H9 (cell line): ENCODE measurements around the gene ZNF791. TPM values are rescaled to one million over a fixed set of nuclear protein-coding genes. Genes with fewer than 3 reads are reported as not detected.
A peak's percentile ranks its signal among the peaks of the same experiment; 100 is the strongest.

Experiments
- DNase-seq: peaks from one replicate; pipeline ENCODE4 v3.0.0-alpha.2; 2017
- H2AFZ ChIP-seq: one replicate; pipeline ENCODE4 v1.6.1; 2013; ENCODE audit warnings: mild to moderate bottlenecking, low read length, control low read depth, moderate library complexity
- H2AK5ac ChIP-seq: 2 replicates; pipeline ENCODE4 v1.6.1; 2013; ENCODE audit warnings: low read length, control low read depth, mixed read lengths; ENCODE audit not compliant: insufficient read length
- H2BK120ac ChIP-seq: one replicate; pipeline ENCODE4 v1.6.1; 2013; ENCODE audit warnings: low read depth, mild to moderate bottlenecking, low read length, control low read depth, inconsistent platforms; ENCODE audit not compliant: poor library complexity, severe bottlenecking
- H2BK12ac ChIP-seq: 2 replicates; pipeline ENCODE4 v1.6.1; 2013; ENCODE audit warnings: low read length, control low read depth, mixed read lengths, low read depth; ENCODE audit not compliant: insufficient read length
- H2BK15ac ChIP-seq: 2 replicates; pipeline ENCODE4 v1.6.1; 2013; ENCODE audit warnings: low read depth, low read length, control low read depth
- H2BK20ac ChIP-seq: one replicate; pipeline ENCODE4 v1.6.1; 2013; ENCODE audit warnings: low read depth, mild to moderate bottlenecking, low read length, control low read depth, inconsistent platforms; ENCODE audit not compliant: poor library complexity, severe bottlenecking
- H2BK5ac ChIP-seq: 2 replicates; pipeline ENCODE4 v1.6.1; 2013; ENCODE audit warnings: low read length, control low read depth, mixed read lengths; ENCODE audit not compliant: insufficient read length
- H3K14ac ChIP-seq: 2 replicates; pipeline ENCODE4 v1.6.1; 2013; ENCODE audit warnings: low read length, control low read depth; ENCODE audit not compliant: insufficient read depth
- H3K18ac ChIP-seq: 2 replicates; pipeline ENCODE4 v1.6.1; 2013; ENCODE audit warnings: low read depth, mild to moderate bottlenecking, mixed read lengths, low read length, control low read depth; ENCODE audit not compliant: insufficient read length
- H3K23ac ChIP-seq: 2 replicates; pipeline ENCODE4 v1.6.1; 2013; ENCODE audit warnings: low read length, control low read depth, mixed read lengths, low read depth; ENCODE audit not compliant: insufficient read length
- H3K23me2 ChIP-seq: 2 replicates; pipeline ENCODE4 v1.6.1; 2013; ENCODE audit warnings: low read depth, mild to moderate bottlenecking, mixed read lengths, low read length, control low read depth; ENCODE audit not compliant: insufficient read length, poor library complexity, severe bottlenecking
- H3K27ac ChIP-seq: 2 replicates; pipeline ENCODE4 v1.5.1; 2013; ENCODE audit warnings: low read length, control low read depth, mixed read lengths, low read depth; ENCODE audit not compliant: insufficient read length
- H3K27me3 ChIP-seq: 2 replicates; pipeline ENCODE4 v1.6.1; 2013; ENCODE audit warnings: low read length, control low read depth, inconsistent platforms; ENCODE audit not compliant: insufficient read depth
- H3K4ac ChIP-seq: 2 replicates; pipeline ENCODE4 v1.6.1; 2013; ENCODE audit warnings: low read depth, mild to moderate bottlenecking, control low read depth, inconsistent platforms, low read length, moderate library complexity
- H3K4me1 ChIP-seq: 2 replicates; pipeline ENCODE4 v1.6.1; 2013; ENCODE audit warnings: low read length, control low read depth, inconsistent platforms; ENCODE audit not compliant: insufficient read depth
- H3K4me2 ChIP-seq: 2 replicates; pipeline ENCODE4 v1.6.1; 2013; ENCODE audit warnings: low read length, control low read depth, mixed read lengths; ENCODE audit not compliant: insufficient read length, insufficient read depth
- H3K56ac ChIP-seq: 2 replicates; pipeline ENCODE4 v1.6.1; 2013; ENCODE audit warnings: low read depth, mild to moderate bottlenecking, mixed read lengths, low read length, control low read depth; ENCODE audit not compliant: insufficient read length
- H3K79me1 ChIP-seq: 2 replicates; pipeline ENCODE4 v1.6.1; 2013; ENCODE audit warnings: low read depth, mild to moderate bottlenecking, moderate library complexity, low read length, control low read depth, inconsistent platforms; ENCODE audit not compliant: insufficient read depth, poor library complexity, severe bottlenecking
- H3K79me2 ChIP-seq: 2 replicates; pipeline ENCODE4 v1.6.1; 2013; ENCODE audit warnings: low read length, control low read depth, inconsistent platforms; ENCODE audit not compliant: insufficient read depth
- H3K9ac ChIP-seq: 2 replicates; pipeline ENCODE4 v1.6.1; 2013; ENCODE audit warnings: low read length, control low read depth, mixed read lengths; ENCODE audit not compliant: insufficient read length; ENCODE audit errors: extremely low read depth
- H3K9me3 ChIP-seq: one replicate; pipeline ENCODE4 v1.6.1; 2013; ENCODE audit warnings: low read depth, low read length, inconsistent platforms; ENCODE audit not compliant: control insufficient read depth
- H3T11ph ChIP-seq: one replicate; pipeline ENCODE4 v1.6.1; 2013; ENCODE audit warnings: mild to moderate bottlenecking, low read length, control low read depth, inconsistent platforms
- H4K20me1 ChIP-seq: one replicate; pipeline ENCODE4 v1.6.1; 2013; ENCODE audit not compliant: control insufficient read depth, insufficient read length, insufficient read depth
- H4K5ac ChIP-seq: 2 replicates; pipeline ENCODE4 v1.6.1; 2013; ENCODE audit warnings: low read depth, mild to moderate bottlenecking, mixed read lengths, low read length, control low read depth; ENCODE audit not compliant: insufficient read length
- H4K8ac ChIP-seq: replicated peaks from 2 replicates; pipeline ENCODE4 v1.6.1; 2013; ENCODE audit warnings: low read length, control low read depth, mixed read lengths, low read depth; ENCODE audit not compliant: insufficient read length
- H4K91ac ChIP-seq: 2 replicates; pipeline ENCODE4 v1.6.1; 2013; ENCODE audit warnings: low read depth, mild to moderate bottlenecking, moderate library complexity, mixed read lengths, low read length, control low read depth; ENCODE audit not compliant: insufficient read length
- H3K27ac Mint-ChIP-seq, 3 experiments: 2 replicates in 2 of 3; 3 replicates in 1 of 3; pipeline ENCODE4 v1.8.0; 2020 to 2021; ENCODE audit warnings: mixed read lengths in 3 of 3, mild to moderate bottlenecking in 1 of 3, moderate library complexity in 1 of 3
- H3K27me3 Mint-ChIP-seq: 2 replicates; pipeline ENCODE4 v1.8.0; 2021; ENCODE audit warnings: low read depth, mild to moderate bottlenecking, moderate library complexity, mixed read lengths
- H3K36me3 Mint-ChIP-seq, 3 experiments: 2 replicates in 2 of 3; 3 replicates in 1 of 3; pipeline ENCODE4 v1.8.0; 2020 to 2021; ENCODE audit warnings: low read depth in 3 of 3, mixed read lengths in 3 of 3; ENCODE audit not compliant: insufficient read depth in 1 of 3
- H3K4me1 Mint-ChIP-seq, 2 experiments: 2 replicates each; pipeline ENCODE4 v1.8.0; 2020; ENCODE audit warnings: mixed read lengths in 2 of 2
- H3K4me3 Mint-ChIP-seq, 2 experiments: 2 replicates in 1 of 2; 3 replicates in 1 of 2; pipeline ENCODE4 v1.8.0; 2020 to 2021; ENCODE audit warnings: mild to moderate bottlenecking in 2 of 2, mixed read lengths in 2 of 2, moderate library complexity in 1 of 2
- H3K9me3 Mint-ChIP-seq, 2 experiments: 2 replicates in 1 of 2; 3 replicates in 1 of 2; pipeline ENCODE4 v1.8.0; 2020; ENCODE audit warnings: mild to moderate bottlenecking in 2 of 2, mixed read lengths in 2 of 2, moderate library complexity in 1 of 2
- CTCF ChIP-seq: fragments of 200-600 bp; sonication (generic); conservative IDR thresholded peaks from 3 replicates; pipeline ENCODE4 v1.8.0; 2021; ENCODE audit warnings: antibody characterized with exemption, mild to moderate bottlenecking
- WGBS: extraction: QIAGEN DNeasy Blood & Tissue Kit; methylation state at CpG from one replicate; pipeline ENCODE4 v1.1.7; 2013; ENCODE audit warnings: missing lambda C conversion rate, low lambda C conversion rate, mixed read lengths; ENCODE audit not compliant: insufficient read length; ENCODE audit errors: extremely low coverage; 5-methylcytosine and 5-hydroxymethylcytosine counted together
- total RNA-seq: library from RNA; stranded (reverse); gene quantifications from 2 replicates; pipeline ENCODE4 v1.2.1, GENCODE V29; 2021

The ZNF791 gene
- total RNA-seq, 1 experiment from 2014 or later, result 20.2 TPM

- H3K79me2 ChIP-seq, result no peaks in the 10 kb centered on the region
Measured at GRCh38 chr19:12668346-12668745, 57.6 kb downstream of the ZNF791 start.

More at GRCh38 chr19:12668346-12668745, 57.6 kb downstream of the ZNF791 start:
- peaks cover 0 to 1% of the 10 kb centered on the region in 2 experiments; a peak in 2 of 5 replicates for H3K9me3 Mint-ChIP-seq
- Histone ChIP-seq H2BK5ac (no peak overlapping the region), H3K4me2 (peak overlapping the region; percentile 64), H3T11ph (no peak overlapping the region), H4K20me1 (no peaks in the 10 kb centered on the region), H3K79me1 (no peaks in the 10 kb centered on the region), H3K4ac (no peak overlapping the region), H4K91ac (no peak overlapping the region), H3K23me2 (peaks cover 24% of the 10 kb centered on the region), H4K8ac (no peak overlapping the region), H3K23ac (no peak overlapping the region), H2BK15ac (no peak overlapping the region), H3K9ac (no peak overlapping the region), H3K27ac (no peak overlapping the region), H3K27me3 (no peaks in the 10 kb centered on the region), H3K14ac (no peak overlapping the region), H2BK12ac (no peak overlapping the region), H2AK5ac (no peak overlapping the region), H3K4me1 (no peaks in the 10 kb centered on the region), H3K18ac (no peak overlapping the region), H2BK20ac (no peak overlapping the region), H2BK120ac (no peak overlapping the region), H4K5ac (no peak overlapping the region), H2AFZ (no peak overlapping the region), H3K56ac (no peak overlapping the region), H3K9me3 (no peaks in the 10 kb centered on the region)
- TF ChIP-seq CTCF, result no peak
- H3K27ac Mint-ChIP-seq, result peak overlapping the region; percentile 60 to 100 (median 100); a peak in 4 of 7 replicates
- no CpG with 5 or more reads among the region's 8 CpGs for WGBS
- DNase-seq, result no peak
- peaks cover 8 to 33% (median 28%) of the 10 kb centered on the region in 3 experiments for H3K36me3 Mint-ChIP-seq
- H3K27me3 Mint-ChIP-seq, result peaks cover 2% of the 10 kb centered on the region
- H3K4me3 Mint-ChIP-seq, result peak overlapping the region; percentile 93 to 94
- H3K4me1 Mint-ChIP-seq, result peaks cover 27 to 50% of the 10 kb centered on the region in 2 experiments
